ENCODE data around the gene IKZF4. TPM values are rescaled to one million over a fixed set of nuclear protein-coding genes. Genes with fewer than 3 reads are reported as not detected.
A peak's percentile ranks its signal among the peaks of the same experiment; 100 is the strongest.
"Not testable (repeated sequence)": the region's sequence is repeated elsewhere in the genome, so short reads cannot be mapped to it uniquely, and the experiment has no call there.

The IKZF4 gene
- total RNA-seq, 1 donor from 2014 or later: 2.1 TPM

- Mint-ChIP-seq H3K27me3 (ENCODE audit: insufficient read depth, low read depth) (peaks cover 7% of the 10 kb centered on the region), H3K4me3 (peak overlapping the region; percentile 100)
- DNase-seq (ENCODE audit: low spot score): no peak
Observed at GRCh38 chr12:56040963-56041551, 20.2 kb downstream of the IKZF4 start.

GRCh38 chr12:56041552-56042429 is 20.9 kb downstream of the IKZF4 start, which contains the start of gene RPS26:
TSS of gene RPS26 (plus strand) at chr12:56041918. CDS start at chr12:56042167, 249 bp downstream.
- H3K36me3 ChIP-seq: peaks cover 8% of the 10 kb centered on the region

More at GRCh38 chr12:56040963-56041551, 20.2 kb downstream of the IKZF4 start:
- peaks cover 8% of the 10 kb centered on the region for H3K36me3 ChIP-seq
- Mint-ChIP-seq H3K27ac (peak overlapping the region; percentile 78), H3K4me1 (peaks cover 22% of the 10 kb centered on the region), H3K9me3 (no peaks in the 10 kb centered on the region), H3K36me3 (peaks cover 17% of the 10 kb centered on the region)
- H3K4me2 ChIP-seq: peak overlapping the region; percentile 78
- no peaks in the 10 kb centered on the region for H3K9me3 ChIP-seq (ENCODE audit: low read depth)
- H3K4me1 ChIP-seq: peaks cover 14% of the 10 kb centered on the region
- H3K4me3 ChIP-seq: peak overlapping the region; percentile 45
- peaks cover 23% of the 10 kb centered on the region for H3K79me2 ChIP-seq (ENCODE audit: low read depth)
- peaks cover 53% of the 10 kb centered on the region for H3F3A ChIP-seq (ENCODE audit: low read depth)
- no peaks in the 10 kb centered on the region for H3K27me3 ChIP-seq
- H3K9ac ChIP-seq: no peak overlapping the region
- TF ChIP-seq EZH2 (IDR thresholded peaks at IDR 0.05) (no peak), EZH2phosphoT487 (IDR thresholded peaks at IDR 0.05) (no peak), CTCF (IDR thresholded peaks at IDR 0.05) (no peak)
- H3K27ac ChIP-seq: peak overlapping the region; percentile 59
- H2AFZ ChIP-seq (replicated peaks): peak overlapping the region; percentile 71
- peaks cover 10% of the 10 kb centered on the region for H4K20me1 ChIP-seq (ENCODE audit: low read depth)

GRCh38 chr12:56042430-56042813 is 21.6 kb downstream of the IKZF4 start:
- Mint-ChIP-seq H3K27ac (peak overlapping the region; percentile 100), H3K4me3 (peak overlapping the region; percentile 100), H3K4me1 (peaks cover 22% of the 10 kb centered on the region), H3K36me3 (peaks cover 13% of the 10 kb centered on the region)
- Histone ChIP-seq H3K79me2 (ENCODE audit: low read depth) (peaks cover 23% of the 10 kb centered on the region), H3K9ac (peak overlapping the region; percentile 82), H3F3A (ENCODE audit: low read depth) (peaks cover 62% of the 10 kb centered on the region), H3K4me2 (peak overlapping the region; percentile 81), H3K4me3 (peak overlapping the region; percentile 63), H3K4me1 (peaks cover 14% of the 10 kb centered on the region)
- H4K20me1 ChIP-seq (ENCODE audit: low read depth); H3K9me3 ChIP-seq (ENCODE audit: low read depth); H2AFZ ChIP-seq (replicated peaks); H3K27ac ChIP-seq; H3K27me3 ChIP-seq; H3K27me3 Mint-ChIP-seq (ENCODE audit: insufficient read depth, low read depth); H3K9me3 Mint-ChIP-seq; H3K36me3 ChIP-seq: not testable (repeated sequence)
- DNase-seq (ENCODE audit: low spot score): peak; percentile 18

More at GRCh38 chr12:56041552-56042429, 20.9 kb downstream of the IKZF4 start, which contains the start of gene RPS26:
- H3K27me3 ChIP-seq: no peaks in the 10 kb centered on the region
- peaks cover 10% of the 10 kb centered on the region for H4K20me1 ChIP-seq (ENCODE audit: low read depth)
- Mint-ChIP-seq H3K27me3 (ENCODE audit: insufficient read depth, low read depth) (peaks cover 7% of the 10 kb centered on the region), H3K4me3 (peak within 1 kb of the TSS; percentile 100), H3K9me3 (no peaks in the 10 kb centered on the region), H3K36me3 (peaks cover 17% of the 10 kb centered on the region), H3K27ac (peak within 1 kb of the TSS; percentile 100), H3K4me1 (peaks cover 22% of the 10 kb centered on the region)
- peak; percentile 30 for TF ChIP-seq EZH2 (IDR thresholded peaks at IDR 0.05)
- peak; percentile 66 for TF ChIP-seq CTCF (IDR thresholded peaks at IDR 0.05)
- TF ChIP-seq EZH2phosphoT487 (IDR thresholded peaks at IDR 0.05): no peak
- peaks cover 14% of the 10 kb centered on the region for H3K4me1 ChIP-seq
- H3K79me2 ChIP-seq (ENCODE audit: low read depth): peaks cover 23% of the 10 kb centered on the region
- peak within 1 kb of the TSS; percentile 69 for H3K27ac ChIP-seq
- H3F3A ChIP-seq (ENCODE audit: low read depth): peaks cover 60% of the 10 kb centered on the region
- DNase-seq (ENCODE audit: low spot score): peak; percentile 99
- no peaks in the 10 kb centered on the region for H3K9me3 ChIP-seq (ENCODE audit: low read depth)
- H3K4me3 ChIP-seq: peak within 1 kb of the TSS; percentile 63
- peak within 1 kb of the TSS; percentile 82 for H3K9ac ChIP-seq
- peak within 1 kb of the TSS; percentile 95 for H2AFZ ChIP-seq (replicated peaks)
- H3K4me2 ChIP-seq: peak within 1 kb of the TSS; percentile 81

Data from neural progenitor cell (in vitro differentiated cells).